ENCODE measurements around the gene NDUFS1. TPM values are rescaled to one million over a fixed set of nuclear protein-coding genes. Genes with fewer than 3 reads are reported as not detected.

NDUFS1 gene
- total RNA-seq, 1 experiment from 2014 or later = 102 TPM

- no peaks in the 10 kb centered on the region for H3K9me3 Mint-ChIP-seq
- H3T11ph ChIP-seq (ENCODE audit: low read length) = no peak overlapping the region
- H3K79me2 ChIP-seq (ENCODE audit: insufficient read depth, low read length) = no peaks in the 10 kb centered on the region
Measured at GRCh38 chr2:206105541-206105940, 53.7 kb downstream of the NDUFS1 start.

More at GRCh38 chr2:206105541-206105940, 53.7 kb downstream of the NDUFS1 start:
- H3K14ac ChIP-seq (ENCODE audit: insufficient read depth, low read length) = no peak overlapping the region
- H4K20me1 ChIP-seq (ENCODE audit: control insufficient read depth, insufficient read depth, insufficient read length) = no peaks in the 10 kb centered on the region
- H3K27me3 Mint-ChIP-seq (ENCODE audit: low read depth) = no peaks in the 10 kb centered on the region
- no peak overlapping the region for H4K8ac ChIP-seq (replicated peaks; ENCODE audit: insufficient read length, low read depth, low read length)
- no peaks in the 10 kb centered on the region for H3K4me1 Mint-ChIP-seq
- no peak overlapping the region for H3K9ac ChIP-seq (ENCODE audit: extremely low read depth, insufficient read length, low read length)
- no peak overlapping the region for H3K4me3 Mint-ChIP-seq
- no peak overlapping the region for H3K27ac ChIP-seq (ENCODE audit: insufficient read length, low read depth, low read length)
- H2AK5ac ChIP-seq (ENCODE audit: insufficient read length, low read length) = no peak overlapping the region
- no peak overlapping the region for H4K91ac ChIP-seq (ENCODE audit: insufficient read length, low read depth, low read length)
- no peak overlapping the region for H3K4ac ChIP-seq (ENCODE audit: low read depth, low read length)
- no peaks in the 10 kb centered on the region for H3K79me1 ChIP-seq (ENCODE audit: insufficient read depth, low read depth, low read length, poor library complexity, severe bottlenecking)
- no peak for TF ChIP-seq CTCF (conservative IDR thresholded peaks at IDR 0.05)
- H3K23me2 ChIP-seq (ENCODE audit: insufficient read length, low read depth, low read length, poor library complexity, severe bottlenecking) = no peaks in the 10 kb centered on the region
- H3K23ac ChIP-seq (ENCODE audit: insufficient read length, low read depth, low read length) = no peak overlapping the region
- no peak for DNase-seq
- H2BK20ac ChIP-seq (ENCODE audit: low read depth, low read length, poor library complexity, severe bottlenecking) = no peak overlapping the region
- H3K18ac ChIP-seq (ENCODE audit: insufficient read length, low read depth, low read length) = no peak overlapping the region
- no peaks in the 10 kb centered on the region for H3K36me3 Mint-ChIP-seq (ENCODE audit: insufficient read depth in 1 of 3, low read depth in 3 of 3)
- no peak overlapping the region for H3K56ac ChIP-seq (ENCODE audit: insufficient read length, low read depth, low read length)
- H2AFZ ChIP-seq (ENCODE audit: low read length) = no peak overlapping the region
- H3K27me3 ChIP-seq (ENCODE audit: insufficient read depth, low read length) = no peaks in the 10 kb centered on the region
- H3K4me1 ChIP-seq (ENCODE audit: insufficient read depth, low read length) = no peaks in the 10 kb centered on the region
- no CpG with 5 or more reads among the region's 5 CpGs for WGBS (ENCODE audit: extremely low coverage, insufficient read length, low lambda C conversion rate)
- no peak overlapping the region for H2BK15ac ChIP-seq (ENCODE audit: low read depth, low read length)
- H2BK120ac ChIP-seq (ENCODE audit: low read depth, low read length, poor library complexity, severe bottlenecking) = no peak overlapping the region
- no peak overlapping the region for H3K4me2 ChIP-seq (ENCODE audit: insufficient read depth, insufficient read length, low read length)
- H2BK5ac ChIP-seq (ENCODE audit: insufficient read length, low read length) = no peak overlapping the region
- no peak overlapping the region for H4K5ac ChIP-seq (ENCODE audit: insufficient read length, low read depth, low read length)
- no peaks in the 10 kb centered on the region for H3K9me3 ChIP-seq (ENCODE audit: control insufficient read depth, low read depth, low read length)
- no peak overlapping the region; a peak in 1 of 7 replicates for H3K27ac Mint-ChIP-seq
- H2BK12ac ChIP-seq (ENCODE audit: insufficient read length, low read depth, low read length) = no peak overlapping the region
